Left ventricle myocardium inferior (tissue), 1 donor: Measurements from ENCODE around the gene PHACTR3. TPM values are rescaled to one million over a fixed set of nuclear protein-coding genes. Genes with fewer than 3 reads are reported as not detected.

Experiments
- DNase-seq: peaks from one replicate; pipeline ENCODE4 v3.0.0-alpha.2; 2020
- H3K27ac ChIP-seq: fragments of 200-600 bp; replicated peaks from 2 replicates; pipeline ENCODE4 v1.8.0; 2021
- H3K27me3 ChIP-seq: fragments of 200-600 bp; 2 replicates; pipeline ENCODE4 v1.8.0; 2021; ENCODE audit warnings: low read depth
- H3K36me3 ChIP-seq: fragments of 200-600 bp; 2 replicates; pipeline ENCODE4 v1.8.0; 2021
- H3K4me1 ChIP-seq: fragments of 200-600 bp; 2 replicates; pipeline ENCODE4 v1.8.0; 2021
- H3K4me3 ChIP-seq: fragments of 200-600 bp; 2 replicates; pipeline ENCODE4 v1.8.0; 2021; ENCODE audit warnings: mild to moderate bottlenecking, moderate library complexity
- H3K9me3 ChIP-seq: fragments of 200-600 bp; replicated peaks from 2 replicates; pipeline ENCODE4 v1.8.0; 2021
- CTCF ChIP-seq: fragments of 200-600 bp; IDR thresholded peaks from 2 replicates; pipeline ENCODE4 v1.8.0; 2021; ENCODE audit warnings: antibody characterized with exemption, mild to moderate bottlenecking, borderline replicate concordance
- intact Hi-C: fragments of 100-400 bp; cut with micrococcal nuclease; formaldehyde crosslinking; loops from one replicate; pipeline ENCODE4 v1.11.0; 2022
- total RNA-seq: library from RNA; stranded (reverse); fragmentation: NEBNext Ultra II Directional; extraction: Animal tissue kit (Norgen Biotek cat#: 25700); gene quantifications from one replicate; pipeline ENCODE4 v1.2.1, GENCODE V29; 2021
- donor health status: DM: no; HTN: yes; CAD: no; lungs with severe emphysema.

The PHACTR3 gene
- total RNA-seq, 1 donor from 2014 or later = 4.3 TPM

DNA sequence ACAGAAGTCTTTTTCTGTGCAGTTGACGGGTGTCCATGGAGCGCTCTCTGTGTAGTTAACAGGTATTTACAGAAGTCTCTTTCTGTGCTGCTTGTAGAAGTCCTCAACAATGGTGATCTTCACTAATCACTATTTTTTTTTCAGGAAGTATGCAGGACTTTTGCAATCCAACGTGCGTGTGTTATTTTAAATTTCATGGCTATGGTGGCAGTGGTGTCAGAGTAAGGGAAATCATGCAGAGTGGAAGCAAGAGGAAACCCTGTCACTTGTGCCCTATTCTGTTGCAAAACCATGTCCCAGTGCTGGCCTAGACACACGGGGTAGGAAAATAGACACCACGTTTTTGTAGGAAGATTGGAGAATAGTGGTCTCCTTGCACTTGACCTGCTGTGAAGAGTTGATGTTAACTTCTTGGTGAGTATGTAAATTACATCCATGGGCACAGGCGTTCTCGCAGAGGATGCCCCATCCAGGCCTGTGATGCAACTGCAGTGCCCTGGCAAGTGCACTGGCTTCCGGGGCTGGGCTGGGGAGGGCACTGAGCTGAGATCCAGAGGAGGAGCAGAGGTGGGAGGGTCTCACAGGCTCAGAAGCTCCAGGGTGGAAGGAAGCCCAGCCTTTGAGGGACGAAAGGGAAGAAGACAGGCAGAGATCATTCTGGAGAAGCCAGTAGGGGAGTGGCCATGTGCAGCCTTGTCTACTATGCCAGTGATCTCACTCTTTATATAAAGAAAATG is 182.6 kb downstream of the PHACTR3 start:
- TF ChIP-seq CTCF = no peak
- no peaks in the 10 kb centered on the region for H3K36me3 ChIP-seq
- DNase-seq = no peak
- no peaks in the 10 kb centered on the region for H3K4me1 ChIP-seq
- no peak overlapping the region for H3K27ac ChIP-seq
- intact Hi-C loops = no loop called here
- H3K27me3 ChIP-seq = peaks cover 4% of the 10 kb centered on the region
- H3K4me3 ChIP-seq = no peak overlapping the region
- peaks cover 2% of the 10 kb centered on the region for H3K9me3 ChIP-seq

DNA sequence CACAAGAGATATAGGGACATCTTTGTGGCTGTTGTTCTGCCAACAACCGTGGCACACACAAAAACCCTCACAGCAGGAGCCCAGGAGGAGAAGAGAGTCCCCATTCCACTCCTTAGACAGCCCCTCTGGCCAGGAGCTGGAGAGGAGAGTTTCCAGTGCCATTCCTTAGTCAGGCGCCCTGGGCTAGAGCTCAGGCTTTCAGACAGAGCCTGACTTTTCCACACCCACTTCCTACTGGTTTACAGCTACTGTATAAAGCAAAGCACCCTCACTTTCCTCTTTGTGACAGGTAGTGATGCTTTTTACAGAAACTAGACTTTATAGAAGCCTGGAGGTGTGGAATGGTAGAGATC is 183.2 kb downstream of the PHACTR3 start:
- H3K36me3 ChIP-seq = no peaks in the 10 kb centered on the region
- peaks cover 8% of the 10 kb centered on the region for H3K9me3 ChIP-seq
- H3K27me3 ChIP-seq = peaks cover 4% of the 10 kb centered on the region
- no peak overlapping the region for H3K27ac ChIP-seq
- no peak for DNase-seq
- intact Hi-C loops = no loop called here
- no peak overlapping the region for H3K4me3 ChIP-seq
- no peaks in the 10 kb centered on the region for H3K4me1 ChIP-seq
- no peak for TF ChIP-seq CTCF

- Histone ChIP-seq H3K36me3 (no peaks in the 10 kb centered on the region), H3K4me3 (no peak overlapping the region), H3K4me1 (no peaks in the 10 kb centered on the region), H3K27ac (no peak overlapping the region), H3K9me3 (peaks cover 13% of the 10 kb centered on the region), H3K27me3 (peaks cover 4% of the 10 kb centered on the region)
- no peak for DNase-seq
- intact Hi-C loops = no loop called here
- no peak for TF ChIP-seq CTCF
These were observed 183.9 kb downstream of the PHACTR3 start for GRCh38 chr20:59788196-59788735.

DNA sequence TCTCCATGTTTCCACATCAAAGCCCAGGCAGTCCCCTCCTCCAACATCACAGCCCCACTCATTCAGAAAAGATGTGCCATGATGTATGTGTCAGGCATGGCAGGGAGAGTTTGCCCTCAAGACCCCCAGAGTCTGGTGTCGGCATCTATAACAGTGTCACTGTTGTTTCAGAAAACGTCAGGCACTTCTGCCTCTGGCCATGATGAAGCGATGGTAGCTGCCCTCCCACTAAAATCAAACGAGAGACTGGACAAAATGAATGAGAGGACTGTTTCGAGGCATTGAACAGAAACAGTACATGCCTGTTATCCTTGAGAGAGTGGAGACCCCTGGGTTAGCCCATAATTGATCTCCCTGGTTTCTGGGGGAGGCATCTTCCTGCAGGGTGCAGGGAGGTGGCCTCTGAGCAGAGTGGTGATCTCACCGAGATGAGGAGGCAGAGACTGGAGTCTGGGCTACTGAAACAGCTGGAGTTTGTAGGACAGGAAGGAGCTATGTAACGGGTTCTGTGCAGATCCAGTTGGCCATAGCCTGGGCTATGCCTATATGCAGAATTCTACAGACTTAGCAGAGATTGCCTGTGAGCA is 184.6 kb downstream of the PHACTR3 start:
- Histone ChIP-seq H3K36me3 (no peaks in the 10 kb centered on the region), H3K27me3 (peaks cover 4% of the 10 kb centered on the region), H3K4me1 (no peaks in the 10 kb centered on the region), H3K9me3 (peaks cover 13% of the 10 kb centered on the region), H3K4me3 (no peak overlapping the region), H3K27ac (no peak overlapping the region)
- TF ChIP-seq CTCF = no peak
- DNase-seq = no peak
- intact Hi-C loops = no loop called here

DNA sequence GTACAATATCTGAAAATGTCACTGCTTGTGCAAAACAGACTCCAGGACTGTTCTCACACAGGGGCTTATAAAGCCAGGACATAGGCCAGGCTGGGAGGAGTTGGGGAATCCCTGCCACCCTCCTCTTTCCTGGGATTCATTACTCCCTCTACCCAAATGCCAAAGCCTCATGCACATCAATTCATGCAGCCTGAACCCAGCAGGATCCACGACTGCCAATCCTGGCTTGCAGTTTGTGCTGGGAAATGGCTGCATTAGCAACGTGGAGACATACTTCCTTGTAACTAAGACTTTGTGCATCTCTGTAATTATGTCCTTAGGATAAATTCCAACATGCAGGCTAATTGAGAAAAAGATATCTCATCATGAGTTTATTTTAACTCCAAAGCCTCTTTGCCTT is 185.3 kb downstream of the PHACTR3 start:
- TF ChIP-seq CTCF = no peak
- intact Hi-C loops = no loop called here
- DNase-seq = no peak
- Histone ChIP-seq H3K27me3 (peaks cover 4% of the 10 kb centered on the region), H3K4me1 (no peaks in the 10 kb centered on the region), H3K27ac (no peak overlapping the region), H3K9me3 (peaks cover 13% of the 10 kb centered on the region), H3K36me3 (no peaks in the 10 kb centered on the region), H3K4me3 (no peak overlapping the region)
